AG10803 (cell line): ENCODE data around the gene RAB3GAP1.
"Not testable (repeated sequence)": the region's sequence is repeated elsewhere in the genome, so short reads cannot be mapped to it uniquely, and the experiment has no call there.

ENCODE experiments used
- DNase-seq: peaks from one replicate; pipeline ENCODE4 v3.0.0; 2010; ENCODE audit warnings: low read depth
- H3K4me3 ChIP-seq: 2 replicates; pipeline ENCODE4 v1.5.1; 2011; ENCODE audit warnings: mild to moderate bottlenecking, low read length, control low read depth
- TF ChIP-seq, protein P1 (sequence below): conservative IDR thresholded peaks from 2 replicates; pipeline ENCODE4 v1.5.1; 2011; ENCODE audit warnings: mild to moderate bottlenecking, low read length, control low read depth, inconsistent platforms

Gene RAB3GAP1

DNA sequence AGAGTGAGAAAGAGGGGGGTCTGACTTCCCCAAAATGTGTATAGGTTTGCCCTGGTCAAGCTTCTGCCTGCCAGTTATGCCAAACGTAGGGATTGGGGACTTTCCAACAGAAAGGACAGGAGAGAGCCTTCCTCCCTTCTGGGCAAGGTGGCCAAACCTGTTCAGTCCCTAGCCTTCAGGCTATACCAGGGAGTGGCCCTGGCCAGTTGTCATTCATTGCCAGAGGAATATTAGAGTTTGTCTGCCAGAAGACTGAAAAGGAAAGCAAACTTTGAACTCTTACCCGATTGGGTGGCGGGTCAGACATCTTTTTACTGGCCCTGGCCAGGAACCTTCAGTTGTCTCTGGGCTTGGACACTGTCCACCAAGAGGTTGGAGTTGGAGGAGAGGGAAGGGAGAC, 22.1 kb downstream of the RAB3GAP1 start:
- H3K4me3 ChIP-seq = no peak overlapping the region
- no peak for DNase-seq
- TF ChIP-seq, protein P1, sequence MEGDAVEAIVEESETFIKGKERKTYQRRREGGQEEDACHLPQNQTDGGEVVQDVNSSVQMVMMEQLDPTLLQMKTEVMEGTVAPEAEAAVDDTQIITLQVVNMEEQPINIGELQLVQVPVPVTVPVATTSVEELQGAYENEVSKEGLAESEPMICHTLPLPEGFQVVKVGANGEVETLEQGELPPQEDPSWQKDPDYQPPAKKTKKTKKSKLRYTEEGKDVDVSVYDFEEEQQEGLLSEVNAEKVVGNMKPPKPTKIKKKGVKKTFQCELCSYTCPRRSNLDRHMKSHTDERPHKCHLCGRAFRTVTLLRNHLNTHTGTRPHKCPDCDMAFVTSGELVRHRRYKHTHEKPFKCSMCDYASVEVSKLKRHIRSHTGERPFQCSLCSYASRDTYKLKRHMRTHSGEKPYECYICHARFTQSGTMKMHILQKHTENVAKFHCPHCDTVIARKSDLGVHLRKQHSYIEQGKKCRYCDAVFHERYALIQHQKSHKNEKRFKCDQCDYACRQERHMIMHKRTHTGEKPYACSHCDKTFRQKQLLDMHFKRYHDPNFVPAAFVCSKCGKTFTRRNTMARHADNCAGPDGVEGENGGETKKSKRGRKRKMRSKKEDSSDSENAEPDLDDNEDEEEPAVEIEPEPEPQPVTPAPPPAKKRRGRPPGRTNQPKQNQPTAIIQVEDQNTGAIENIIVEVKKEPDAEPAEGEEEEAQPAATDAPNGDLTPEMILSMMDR = no peak

DNA sequence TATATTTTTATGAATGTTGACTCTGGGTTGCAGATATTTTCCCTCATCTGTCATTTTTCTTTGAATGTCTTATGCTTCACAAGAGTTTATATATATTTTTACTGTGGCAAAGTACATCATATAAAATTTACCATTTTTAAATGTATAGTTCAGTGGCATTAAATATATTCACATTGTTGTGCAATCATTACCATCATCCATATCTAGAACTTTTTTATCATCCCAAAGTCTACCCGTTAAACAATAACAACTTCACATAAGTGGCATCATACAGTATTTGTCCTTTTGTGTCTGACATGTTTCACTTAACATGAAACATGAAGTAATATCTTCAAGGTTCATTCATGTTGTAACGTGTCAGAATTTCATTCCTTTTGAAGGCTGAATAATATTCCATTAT, 24.5 kb downstream of the RAB3GAP1 start:
- TF ChIP-seq, protein P1 = no peak
- DNase-seq = no peak
- H3K4me3 ChIP-seq = no peak overlapping the region

DNA sequence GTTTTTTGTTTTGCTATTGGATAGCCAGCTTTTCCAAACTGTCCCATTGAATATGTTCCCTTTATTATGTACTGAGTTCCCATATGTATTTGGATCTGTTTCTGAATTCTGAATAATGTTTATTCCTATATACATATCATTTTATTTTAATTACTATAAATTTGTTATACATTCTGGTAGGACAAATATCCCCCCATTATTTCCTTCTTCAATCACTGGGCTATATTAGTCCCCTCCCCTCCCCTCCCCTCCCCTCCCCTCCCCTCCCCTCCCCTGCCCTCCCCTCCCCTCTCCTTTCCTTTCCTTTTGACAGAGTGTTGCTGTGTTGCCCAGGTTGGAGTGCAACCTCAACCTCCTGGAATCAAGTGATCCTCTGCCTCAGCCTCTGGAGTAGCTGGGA, 26.3 kb downstream of the RAB3GAP1 start:
- no peak for DNase-seq
- TF ChIP-seq, protein P1 = no peak

DNA sequence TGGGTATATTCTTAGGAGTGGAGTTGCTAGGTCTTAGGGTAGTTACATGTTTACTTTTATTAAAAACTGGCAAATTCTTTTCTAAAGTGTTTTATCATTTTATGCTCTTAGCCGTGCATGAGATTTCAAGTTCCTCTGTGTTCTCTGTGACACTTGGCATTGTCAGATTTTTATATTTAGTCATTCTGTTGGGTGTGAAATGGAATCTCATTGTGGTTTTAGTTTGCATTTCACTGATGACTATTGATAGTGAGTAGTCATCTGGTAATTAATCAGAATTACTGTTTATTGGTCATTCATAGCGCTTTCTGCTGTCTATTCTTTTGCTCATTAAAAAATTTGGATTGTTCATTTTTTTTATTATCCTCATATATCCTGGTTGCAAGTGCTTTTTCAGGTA, 34.1 kb downstream of the RAB3GAP1 start:
- TF ChIP-seq, protein P1 = no peak
- no peak for DNase-seq
- no peak overlapping the region for H3K4me3 ChIP-seq

More for the DNA sequence above, 26.3 kb downstream of the RAB3GAP1 start:
- H3K4me3 ChIP-seq = no peak overlapping the region

DNA sequence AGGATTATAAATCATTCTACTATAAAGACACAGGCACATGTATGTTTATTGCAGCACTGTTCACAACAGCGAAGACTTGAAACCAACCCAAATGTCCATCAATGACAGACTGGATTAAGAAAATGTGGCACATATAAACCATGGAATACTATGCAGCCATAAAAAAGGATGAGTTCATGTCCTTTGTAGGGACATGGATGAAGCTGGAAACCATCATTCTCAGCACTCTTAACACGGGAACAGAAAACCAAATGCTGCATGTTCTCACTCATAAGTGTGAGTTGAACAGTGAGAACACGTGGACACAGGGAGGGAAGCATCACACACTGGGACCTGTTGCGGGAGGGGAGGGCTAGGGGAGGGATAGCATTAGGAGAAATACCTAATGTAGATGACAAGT, 37.5 kb downstream of the RAB3GAP1 start:
- not testable (repeated sequence) for DNase-seq, H3K4me3 ChIP-seq

DNA sequence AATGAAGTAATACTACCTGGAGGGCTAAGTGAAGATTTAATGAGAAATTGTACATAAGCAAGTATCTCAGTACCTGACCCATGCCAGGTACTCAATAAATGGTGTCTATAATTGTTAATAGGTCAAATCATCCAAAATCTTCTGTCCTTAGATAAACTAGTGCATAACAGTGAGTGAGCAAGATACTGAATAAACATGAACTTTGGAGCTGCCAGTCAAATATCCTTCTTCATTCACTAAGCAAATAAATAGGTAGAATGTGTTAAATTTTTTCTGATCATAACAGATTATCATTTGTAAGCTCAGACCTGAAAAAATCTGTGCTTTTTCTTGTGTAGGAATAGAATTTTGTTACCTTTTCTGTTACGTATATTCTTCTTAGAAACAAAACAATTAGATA, 39.6 kb downstream of the RAB3GAP1 start:
- H3K4me3 ChIP-seq = no peak overlapping the region
- DNase-seq = no peak
- TF ChIP-seq, protein P1 = no peak

DNA sequence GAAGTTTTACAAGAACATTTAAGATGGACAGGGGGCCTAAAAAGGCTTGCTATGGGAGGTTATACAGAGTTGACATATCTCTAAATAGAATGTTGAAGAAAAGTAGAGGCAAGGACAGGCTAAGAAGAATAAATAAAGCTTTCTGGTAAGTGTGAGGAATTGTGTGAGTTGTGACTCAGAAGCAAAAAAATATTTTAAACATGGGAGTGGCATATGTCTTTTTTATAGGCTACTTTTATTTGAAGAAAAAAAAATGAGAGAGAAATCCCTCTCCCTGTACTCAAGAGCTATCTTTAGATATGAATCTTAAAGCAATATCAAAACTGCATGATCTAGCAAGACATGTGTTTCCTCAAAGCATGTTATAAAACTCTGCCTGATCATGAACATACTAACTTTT, 41.1 kb downstream of the RAB3GAP1 start:
- H3K4me3 ChIP-seq = no peak overlapping the region
- TF ChIP-seq, protein P1 = no peak
- DNase-seq = no peak
